Glutamatergic neuron (in vitro differentiated cells): ENCODE results near the gene FMN1. TPM values are rescaled to one million over a fixed set of nuclear protein-coding genes. Genes with fewer than 3 reads are reported as not detected.

Experiments used
- DNase-seq: peaks from one replicate; pipeline ENCODE4 v3.0.0; 2022
- H3K27ac Mint-ChIP-seq: one replicate; pipeline ENCODE4 v1.8.0; 2020; ENCODE audit warnings: mild to moderate bottlenecking, mixed read lengths, inconsistent platforms; ENCODE audit not compliant: unreplicated experiment
- H3K27me3 Mint-ChIP-seq: one replicate; pipeline ENCODE4 v1.8.0; 2020; ENCODE audit warnings: mild to moderate bottlenecking, moderate library complexity, mixed read lengths, inconsistent platforms; ENCODE audit not compliant: unreplicated experiment
- H3K36me3 Mint-ChIP-seq: one replicate; pipeline ENCODE4 v1.8.0; 2020; ENCODE audit warnings: mild to moderate bottlenecking, mixed read lengths, inconsistent platforms; ENCODE audit not compliant: unreplicated experiment
- H3K4me1 Mint-ChIP-seq: one replicate; pipeline ENCODE4 v1.8.0; 2020; ENCODE audit warnings: mild to moderate bottlenecking, low read depth, mixed read lengths, inconsistent platforms; ENCODE audit not compliant: unreplicated experiment
- H3K4me3 Mint-ChIP-seq: one replicate; pipeline ENCODE4 v1.8.0; 2020; ENCODE audit warnings: mild to moderate bottlenecking, mixed read lengths, inconsistent platforms; ENCODE audit not compliant: unreplicated experiment
- H3K9me3 Mint-ChIP-seq: one replicate; pipeline ENCODE4 v1.8.0; 2020; ENCODE audit warnings: mild to moderate bottlenecking, moderate library complexity, mixed read lengths, inconsistent platforms; ENCODE audit not compliant: unreplicated experiment
- CTCF ChIP-seq: fragments of 200-600 bp; sonication (generic); IDR thresholded peaks from one replicate; pipeline ENCODE4 v1.5.0; 2021; ENCODE audit not compliant: partially characterized antibody, unreplicated experiment
- total RNA-seq: library from RNA; stranded (reverse); fragmentation: NEBNext Ultra II Directional; extraction: Animal tissue kit (Norgen Biotek cat#: 25700); gene quantifications from one replicate; pipeline ENCODE4 v1.2.1, GENCODE V29; 2021; ENCODE audit not compliant: unreplicated experiment

FMN1 gene
- total RNA-seq, 1 donor from 2014 or later, result 1.1 TPM

- H3K9me3 Mint-ChIP-seq, result no peaks in the 10 kb centered on the region
- H3K27ac Mint-ChIP-seq, result no peak overlapping the region
- H3K27me3 Mint-ChIP-seq, result no peaks in the 10 kb centered on the region
- H3K4me3 Mint-ChIP-seq, result no peak overlapping the region
- no peak for DNase-seq
- H3K36me3 Mint-ChIP-seq, result no peaks in the 10 kb centered on the region
- peaks cover 5% of the 10 kb centered on the region for H3K4me1 Mint-ChIP-seq
- TF ChIP-seq CTCF, result no peak
These were observed 175.0 kb downstream of the FMN1 start for GRCh38 chr15:33019354-33019981.

- Mint-ChIP-seq H3K4me3 (no peak overlapping the region), H3K4me1 (no peaks in the 10 kb centered on the region), H3K9me3 (no peaks in the 10 kb centered on the region), H3K36me3 (no peaks in the 10 kb centered on the region), H3K27ac (no peak overlapping the region), H3K27me3 (no peaks in the 10 kb centered on the region)
- DNase-seq, result no peak
- no peak for TF ChIP-seq CTCF
These were observed 178.0 kb downstream of the FMN1 start for GRCh38 chr15:33016405-33017024.

GRCh38 chr15:33014586-33014985 is 179.9 kb downstream of the FMN1 start:
- Mint-ChIP-seq H3K4me1 (no peaks in the 10 kb centered on the region), H3K36me3 (peaks cover under 1% of the 10 kb centered on the region), H3K9me3 (no peaks in the 10 kb centered on the region), H3K4me3 (no peak overlapping the region), H3K27ac (no peak overlapping the region), H3K27me3 (no peaks in the 10 kb centered on the region)
- TF ChIP-seq CTCF, result no peak
- DNase-seq, result no peak

- Mint-ChIP-seq H3K4me3 (no peak overlapping the region), H3K27ac (no peak overlapping the region), H3K4me1 (no peaks in the 10 kb centered on the region), H3K9me3 (no peaks in the 10 kb centered on the region), H3K36me3 (peaks cover 4% of the 10 kb centered on the region), H3K27me3 (no peaks in the 10 kb centered on the region)
- no peak for DNase-seq
- no peak for TF ChIP-seq CTCF
These were observed 180.6 kb downstream of the FMN1 start for GRCh38 chr15:33013827-33014445.

GRCh38 chr15:33011976-33012375 is 182.5 kb downstream of the FMN1 start:
- Mint-ChIP-seq H3K9me3 (no peaks in the 10 kb centered on the region), H3K27ac (no peak overlapping the region), H3K4me3 (no peak overlapping the region), H3K36me3 (peaks cover 4% of the 10 kb centered on the region), H3K4me1 (no peaks in the 10 kb centered on the region), H3K27me3 (no peaks in the 10 kb centered on the region)
- DNase-seq, result no peak
- no peak for TF ChIP-seq CTCF
